Activated naive CD4-positive, alpha-beta T cell treated with anti-CD3 and anti-CD28 coated beads, Interleukin-2, amount 10 ng/mL, durations not matched to agents 7 days and 5 days (primary cell): Measurements from ENCODE around the gene HCFC2.

Experiments used
- CTCF ChIA-PET: fragments of 350-600 bp; sonication (Branson Sonifier 250); formaldehyde crosslinking; loops from one replicate; lab custom pipeline; 2021; ENCODE audit warnings: antibody characterized with exemption; lab: Charles Lee
- DNase-seq: peaks from one replicate; pipeline ENCODE4 v3.0.0-alpha.2; 2020
- H3K27ac Mint-ChIP-seq: one replicate; pipeline ENCODE4 v1.8.0; 2021; ENCODE audit warnings: mild to moderate bottlenecking, moderate library complexity, mixed read lengths
- H3K27me3 Mint-ChIP-seq: one replicate; pipeline ENCODE4 v1.8.0; 2021; ENCODE audit warnings: mild to moderate bottlenecking, mixed read lengths
- H3K36me3 Mint-ChIP-seq: one replicate; pipeline ENCODE4 v1.8.0; 2021; ENCODE audit warnings: mixed read lengths
- H3K4me1 Mint-ChIP-seq: one replicate; pipeline ENCODE4 v1.8.0; 2021; ENCODE audit warnings: mixed read lengths
- H3K4me3 Mint-ChIP-seq: one replicate; pipeline ENCODE4 v1.8.0; 2021; ENCODE audit warnings: mild to moderate bottlenecking, moderate library complexity, mixed read lengths
- H3K9me3 Mint-ChIP-seq: one replicate; pipeline ENCODE4 v1.8.0; 2021; ENCODE audit warnings: mixed read lengths

HCFC2 gene

DNA sequence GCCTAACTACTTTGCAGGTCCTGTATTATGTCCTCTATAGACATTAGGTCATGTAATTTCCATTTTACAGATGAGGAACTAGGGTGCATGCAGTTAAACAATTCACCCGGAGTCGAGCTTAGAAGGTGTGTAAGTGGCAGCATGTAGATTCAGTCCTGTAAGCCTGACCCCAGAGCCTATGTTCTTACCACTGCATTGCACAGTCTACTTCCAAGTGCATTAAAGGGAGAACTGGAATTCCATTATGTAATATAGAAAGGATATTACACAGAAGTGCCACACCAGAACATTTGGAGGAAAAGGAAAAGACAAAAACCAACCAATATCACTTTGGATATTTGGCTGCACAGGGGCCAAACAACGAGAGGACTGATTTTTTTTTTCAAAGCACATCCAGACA is 15.5 kb upstream of the HCFC2 start:
- peaks cover 8% of the 10 kb centered on the region for H3K4me1 Mint-ChIP-seq
- CTCF ChIA-PET, result no interaction called here
- no peaks in the 10 kb centered on the region for H3K9me3 Mint-ChIP-seq
- no peak overlapping the region for H3K27ac Mint-ChIP-seq
- no peak overlapping the region for H3K4me3 Mint-ChIP-seq
- DNase-seq, result no peak
- peaks cover 60% of the 10 kb centered on the region for H3K27me3 Mint-ChIP-seq
- H3K36me3 Mint-ChIP-seq, result no peaks in the 10 kb centered on the region

DNA sequence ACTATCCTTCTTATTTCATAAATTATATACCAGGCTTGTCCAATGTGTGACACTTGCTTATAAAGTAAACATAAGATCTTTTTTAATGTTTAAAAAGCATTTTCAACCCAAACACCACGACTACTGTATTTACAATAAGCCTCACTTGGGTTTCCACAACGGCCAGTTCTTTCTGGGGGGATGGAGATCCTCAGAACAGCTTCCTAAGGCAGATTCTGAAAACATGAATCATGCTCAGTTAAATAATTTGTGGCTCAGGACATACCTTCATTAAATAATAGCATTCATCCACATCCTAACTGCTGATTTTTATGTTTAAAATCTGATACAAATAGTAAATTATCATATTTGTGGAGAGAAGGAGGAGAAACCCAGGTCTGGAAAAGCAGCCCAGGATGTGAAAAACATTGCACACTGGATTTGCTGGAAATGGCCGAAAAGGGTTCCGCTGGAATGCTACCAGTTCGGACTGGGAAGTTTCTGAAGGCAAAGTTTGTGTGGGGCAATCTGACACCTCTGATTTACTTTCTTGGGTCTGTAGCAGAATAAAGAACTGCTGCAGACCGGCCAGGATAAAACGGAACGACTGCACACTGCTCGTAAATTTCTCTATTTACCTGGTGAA is 14.9 kb upstream of the HCFC2 start:
- Mint-ChIP-seq H3K9me3 (no peaks in the 10 kb centered on the region), H3K4me3 (no peak overlapping the region), H3K4me1 (peaks cover 8% of the 10 kb centered on the region), H3K36me3 (no peaks in the 10 kb centered on the region), H3K27ac (no peak overlapping the region), H3K27me3 (peaks cover 55% of the 10 kb centered on the region)
- CTCF ChIA-PET, result no interaction called here
- no peak for DNase-seq

DNA sequence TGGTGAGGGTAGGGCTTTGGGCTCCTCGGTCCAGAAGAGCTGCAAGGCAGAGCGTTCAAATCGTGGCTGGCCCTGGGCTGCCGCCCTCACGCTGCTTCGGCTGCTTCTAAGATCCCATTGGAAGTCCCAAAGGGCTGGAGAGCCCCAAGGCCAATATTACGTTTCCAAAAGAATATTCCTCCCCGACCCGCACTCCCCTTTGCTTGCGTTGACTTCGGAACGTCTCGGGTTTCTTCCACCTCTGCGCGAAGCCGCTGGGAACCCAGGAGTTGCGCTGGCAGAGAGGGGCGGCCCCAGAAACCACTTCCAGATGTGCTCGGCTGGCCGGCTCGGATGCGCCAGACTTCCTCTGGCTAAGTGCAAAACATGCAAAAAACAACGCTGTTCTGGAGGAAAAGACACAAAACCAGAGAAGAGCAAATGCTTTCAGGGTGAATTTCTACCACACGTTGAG is 14.4 kb upstream of the HCFC2 start, which contains the start of gene GLT8D2:
Gene GLT8D2, minus strand, starts transcription at position 285 of the 454 bp plus-strand sequence. CDS start 30,539 bp downstream, outside the sequence.
- Mint-ChIP-seq H3K27me3 (peaks cover 60% of the 10 kb centered on the region), H3K9me3 (no peaks in the 10 kb centered on the region), H3K4me1 (peaks cover 8% of the 10 kb centered on the region), H3K4me3 (no peak within 1 kb of the TSS), H3K27ac (no peak within 1 kb of the TSS), H3K36me3 (no peaks in the 10 kb centered on the region)
- peak; percentile 26 for DNase-seq
- CTCF ChIA-PET, result no interaction called here

DNA sequence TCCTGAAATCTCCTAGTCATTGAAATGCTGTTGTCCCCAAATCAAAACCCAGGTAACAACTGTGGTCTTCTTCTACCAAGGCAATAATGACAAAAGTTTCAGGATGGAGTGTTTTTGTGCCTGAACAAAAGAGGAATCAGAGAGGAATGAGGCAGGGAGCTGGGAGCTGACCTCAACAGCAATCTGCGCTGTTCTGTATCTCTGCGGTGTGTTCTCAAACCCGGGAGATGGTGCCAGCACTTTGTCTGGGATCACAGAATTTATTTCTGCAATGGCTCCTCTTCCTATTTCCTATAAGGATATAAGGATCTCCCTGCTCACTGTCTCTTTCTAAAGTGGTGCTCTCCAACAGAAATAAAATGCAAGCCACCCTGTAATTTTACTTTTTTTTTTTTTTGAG is 13.9 kb upstream of the HCFC2 start:
- Mint-ChIP-seq H3K4me1 (peaks cover 8% of the 10 kb centered on the region), H3K27me3 (peaks cover 57% of the 10 kb centered on the region), H3K27ac (no peak overlapping the region), H3K4me3 (no peak overlapping the region), H3K9me3 (no peaks in the 10 kb centered on the region), H3K36me3 (no peaks in the 10 kb centered on the region)
- DNase-seq, result no peak
- CTCF ChIA-PET, result no interaction called here

DNA sequence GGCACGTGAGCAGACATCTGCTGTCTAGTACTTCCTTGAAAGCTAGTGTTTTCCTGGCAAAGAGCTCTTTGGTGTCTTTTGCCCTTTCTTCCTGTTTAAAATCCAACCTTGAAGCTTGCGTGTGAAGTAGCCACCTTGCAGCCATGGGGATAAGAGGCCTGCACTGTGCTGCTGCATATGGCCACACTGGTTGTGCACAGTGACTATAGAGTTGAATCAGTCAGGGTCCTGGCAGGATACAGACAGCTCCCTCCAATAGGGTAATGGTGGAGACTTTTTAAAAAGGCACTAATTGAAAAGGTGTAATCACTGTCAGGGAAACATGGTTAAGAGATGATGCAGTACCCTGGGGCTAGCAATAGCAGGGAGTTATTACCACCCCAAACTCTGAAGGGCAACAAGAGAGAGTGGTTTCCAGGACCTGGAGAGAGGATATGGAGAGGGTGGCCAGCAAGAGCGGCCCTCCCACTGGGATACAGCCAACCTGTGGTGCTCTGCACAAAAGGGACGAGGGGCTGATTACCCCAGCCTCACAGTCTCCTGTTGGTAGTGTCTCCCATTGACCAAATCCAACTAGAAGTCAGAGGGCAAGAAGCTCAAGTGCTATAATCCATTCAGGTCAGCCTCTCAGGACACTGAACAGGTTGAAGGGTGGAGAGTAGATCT is 9.5 kb upstream of the HCFC2 start:
- no peaks in the 10 kb centered on the region for H3K36me3 Mint-ChIP-seq
- H3K27me3 Mint-ChIP-seq, result peaks cover 57% of the 10 kb centered on the region
- no peak overlapping the region for H3K27ac Mint-ChIP-seq
- no peak overlapping the region for H3K4me3 Mint-ChIP-seq
- CTCF ChIA-PET, result no interaction called here
- peaks cover 6% of the 10 kb centered on the region for H3K4me1 Mint-ChIP-seq
- no peak for DNase-seq
- H3K9me3 Mint-ChIP-seq, result no peaks in the 10 kb centered on the region

DNA sequence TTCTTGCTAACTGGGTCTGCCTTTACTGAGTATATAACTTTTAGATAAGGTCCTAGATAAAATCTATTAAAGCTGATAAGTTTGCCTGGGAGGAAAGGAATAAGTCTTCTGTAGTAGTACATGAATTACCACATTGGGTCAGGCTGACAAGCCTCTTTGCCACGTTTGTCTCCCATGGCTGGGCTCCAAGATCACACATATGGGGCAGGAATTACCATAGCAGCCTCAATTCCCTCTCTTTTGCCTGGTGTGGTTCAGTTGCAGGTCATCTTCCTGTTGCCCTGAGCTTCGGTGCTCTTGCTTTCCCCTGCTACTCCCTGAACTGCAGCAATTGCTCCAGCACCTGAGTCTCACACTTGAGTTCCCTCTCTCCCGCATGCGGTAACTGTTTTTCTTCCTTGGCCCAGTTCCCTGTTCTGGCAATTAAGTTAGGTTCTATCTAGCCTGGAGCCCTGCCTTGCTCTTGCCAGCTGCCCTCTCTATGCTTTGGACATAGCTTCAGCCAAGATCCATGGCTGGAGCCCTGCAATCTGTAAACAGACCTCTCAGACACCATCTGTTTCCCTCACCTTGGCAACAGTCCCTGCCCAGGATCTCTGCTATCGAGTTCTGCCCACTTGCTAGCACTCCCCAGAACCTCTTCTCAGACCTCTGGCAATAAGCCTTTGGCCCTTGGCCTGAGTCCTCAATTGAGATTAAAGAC is 8.5 kb upstream of the HCFC2 start:
- Mint-ChIP-seq H3K9me3 (no peaks in the 10 kb centered on the region), H3K27me3 (peaks cover 56% of the 10 kb centered on the region), H3K27ac (no peak overlapping the region), H3K36me3 (no peaks in the 10 kb centered on the region), H3K4me1 (no peaks in the 10 kb centered on the region), H3K4me3 (no peak overlapping the region)
- CTCF ChIA-PET, result interaction anchor here (4.2 kb wide), 1 partner anchor 54 kb away, joined by 92 read pairs; no protein-coding TSS in a partner anchor
- no peak for DNase-seq

DNA sequence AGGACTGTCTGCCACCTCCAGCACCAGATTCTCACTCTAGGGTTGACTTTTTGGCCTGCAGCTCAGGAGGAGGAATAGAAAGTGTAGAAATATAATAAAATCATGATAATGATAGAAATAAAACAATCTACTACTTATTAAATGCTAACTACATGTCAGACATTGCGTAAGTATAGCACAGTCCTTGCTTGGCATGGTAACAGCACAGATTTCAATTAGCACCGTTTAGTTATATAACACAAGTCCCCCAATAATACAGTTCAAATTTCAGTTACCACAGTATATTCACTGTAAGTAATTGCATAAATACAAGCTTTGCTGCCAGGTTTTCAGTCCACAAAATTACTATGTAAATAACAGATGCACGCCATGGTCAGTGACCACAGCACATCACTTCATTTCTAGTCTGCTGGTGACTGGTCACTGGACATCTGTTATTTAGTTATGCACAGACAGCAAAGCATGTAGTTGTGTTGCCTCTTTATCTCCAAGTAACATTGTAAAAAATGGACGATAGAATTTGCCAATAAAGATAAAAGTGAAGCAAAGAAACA is 7.8 kb upstream of the HCFC2 start:
- Mint-ChIP-seq H3K4me3 (no peak overlapping the region), H3K9me3 (no peaks in the 10 kb centered on the region), H3K27me3 (peaks cover 57% of the 10 kb centered on the region), H3K36me3 (no peaks in the 10 kb centered on the region), H3K27ac (no peak overlapping the region), H3K4me1 (no peaks in the 10 kb centered on the region)
- CTCF ChIA-PET, result interaction anchor here (1.1 to 4.2 kb wide), 2 partner anchors 53 to 173 kb away, joined by 3 to 92 read pairs; no protein-coding TSS in a partner anchor
- no peak for DNase-seq

DNA sequence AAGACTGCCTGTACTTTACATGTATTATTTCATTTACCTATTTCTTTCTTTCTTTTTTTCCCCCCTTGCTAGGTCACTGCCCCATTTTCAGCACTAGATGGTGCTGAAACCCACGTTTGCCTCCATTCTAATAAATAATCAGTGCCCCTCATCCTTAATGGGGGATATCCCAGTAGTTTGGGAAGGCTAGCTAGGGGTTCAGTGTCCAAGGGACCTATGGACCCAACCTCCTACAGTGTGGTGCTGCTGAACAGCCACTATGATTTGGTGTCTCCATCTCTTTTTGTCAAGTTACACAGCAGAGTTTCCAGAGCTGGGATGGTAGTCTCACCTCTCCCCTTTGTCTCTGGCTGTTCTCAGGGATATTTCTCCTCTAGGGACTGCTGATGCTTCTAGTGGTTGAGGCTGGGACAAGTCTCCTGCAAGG is 6.5 kb upstream of the HCFC2 start:
- Mint-ChIP-seq H3K27ac (no peak overlapping the region), H3K4me1 (no peaks in the 10 kb centered on the region), H3K9me3 (no peaks in the 10 kb centered on the region), H3K4me3 (no peak overlapping the region), H3K27me3 (peaks cover 57% of the 10 kb centered on the region), H3K36me3 (no peaks in the 10 kb centered on the region)
- peak; percentile 24 for DNase-seq
- CTCF ChIA-PET, result interaction anchor here (0.7 to 4.2 kb wide), 8 partner anchors 12 to 152 kb away, joined by 3 to 92 read pairs (median 4); no protein-coding TSS in a partner anchor

DNA sequence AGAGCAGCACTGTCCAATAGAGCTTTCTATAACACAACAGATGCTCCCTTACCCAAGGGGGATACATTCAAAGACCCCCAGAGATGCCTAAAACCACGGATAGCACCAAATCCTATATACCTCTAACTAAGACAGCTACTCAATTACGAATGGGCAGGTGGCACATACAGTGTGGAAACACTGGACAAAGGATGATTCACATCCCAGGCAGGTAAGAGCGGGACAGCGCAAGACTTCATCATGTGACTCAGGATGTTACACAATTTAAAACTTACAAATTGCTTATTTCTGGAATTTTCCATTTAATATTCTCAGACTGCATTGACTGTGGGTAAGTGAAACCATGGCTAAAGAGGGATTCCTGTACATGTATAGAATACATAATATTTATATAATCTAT is 5.5 kb upstream of the HCFC2 start:
- peaks cover 54% of the 10 kb centered on the region for H3K27me3 Mint-ChIP-seq
- H3K4me3 Mint-ChIP-seq, result no peak overlapping the region
- CTCF ChIA-PET, result interaction anchor here (0.6 to 4.2 kb wide), 9 partner anchors 9 to 151 kb away, joined by 3 to 92 read pairs (median 5); no protein-coding TSS in a partner anchor
- H3K9me3 Mint-ChIP-seq, result no peaks in the 10 kb centered on the region
- no peak for DNase-seq
- H3K36me3 Mint-ChIP-seq, result no peaks in the 10 kb centered on the region
- peaks cover 2% of the 10 kb centered on the region for H3K4me1 Mint-ChIP-seq
- no peak overlapping the region for H3K27ac Mint-ChIP-seq

DNA sequence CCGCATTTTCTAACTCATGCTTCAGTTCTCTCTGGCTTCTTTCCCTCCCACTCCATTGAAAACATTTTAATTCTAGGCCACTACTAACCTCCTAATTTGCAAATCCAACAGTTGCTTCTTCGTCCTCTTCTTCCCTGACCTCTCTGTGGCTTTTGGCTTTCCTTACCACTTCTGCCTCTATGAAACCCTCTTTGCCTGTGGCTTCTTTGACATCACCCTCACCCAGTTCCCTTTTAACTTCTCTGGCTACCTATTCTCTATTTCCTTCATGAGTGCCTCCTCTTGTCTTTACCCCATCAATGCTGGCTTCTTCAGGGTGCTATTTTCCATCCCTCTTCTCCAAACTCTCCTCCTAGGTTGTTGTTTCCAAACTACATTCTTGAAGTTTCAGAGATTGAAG is 4.4 kb upstream of the HCFC2 start:
- Mint-ChIP-seq H3K36me3 (peaks cover 1% of the 10 kb centered on the region), H3K4me3 (no peak overlapping the region)

DNA sequence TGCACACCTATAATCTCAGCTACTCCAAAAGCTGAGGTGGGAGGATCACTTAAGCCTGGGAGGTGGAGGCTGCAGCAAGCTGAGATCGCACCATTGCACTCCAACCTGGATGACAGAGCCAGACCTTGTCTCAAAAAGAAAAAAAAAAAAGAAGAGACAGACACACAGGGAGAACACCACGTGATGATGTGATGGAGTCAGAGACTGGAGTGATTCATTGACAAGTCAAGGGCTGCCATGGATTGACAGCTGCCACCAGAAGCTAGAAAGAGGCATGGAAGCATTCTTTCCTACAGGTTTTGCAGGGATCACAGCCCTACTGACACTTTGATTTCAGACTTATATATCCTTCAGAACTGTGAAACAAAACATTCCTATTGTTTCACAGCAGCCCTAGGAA is 3.5 kb upstream of the HCFC2 start:
- peaks cover 11% of the 10 kb centered on the region for H3K4me1 Mint-ChIP-seq
- CTCF ChIA-PET, result interaction anchor here (1.0 kb wide), 1 partner anchor 48 kb away, joined by 5 read pairs; no protein-coding TSS in a partner anchor
- peaks cover 3% of the 10 kb centered on the region for H3K36me3 Mint-ChIP-seq
- no peak overlapping the region for H3K27ac Mint-ChIP-seq
- H3K9me3 Mint-ChIP-seq, result no peaks in the 10 kb centered on the region
- H3K4me3 Mint-ChIP-seq, result no peak overlapping the region
- H3K27me3 Mint-ChIP-seq, result peaks cover 44% of the 10 kb centered on the region
- no peak for DNase-seq

More for the DNA sequence above, 4.4 kb upstream of the HCFC2 start:
- no peak overlapping the region for H3K27ac Mint-ChIP-seq
- no peaks in the 10 kb centered on the region for H3K9me3 Mint-ChIP-seq
- peaks cover 3% of the 10 kb centered on the region for H3K4me1 Mint-ChIP-seq
- peaks cover 48% of the 10 kb centered on the region for H3K27me3 Mint-ChIP-seq
- CTCF ChIA-PET, result interaction anchor here (1.0 to 4.2 kb wide), 3 partner anchors 49 to 93 kb away, joined by 5 to 92 read pairs (median 6); no protein-coding TSS in a partner anchor
- DNase-seq, result no peak

DNA sequence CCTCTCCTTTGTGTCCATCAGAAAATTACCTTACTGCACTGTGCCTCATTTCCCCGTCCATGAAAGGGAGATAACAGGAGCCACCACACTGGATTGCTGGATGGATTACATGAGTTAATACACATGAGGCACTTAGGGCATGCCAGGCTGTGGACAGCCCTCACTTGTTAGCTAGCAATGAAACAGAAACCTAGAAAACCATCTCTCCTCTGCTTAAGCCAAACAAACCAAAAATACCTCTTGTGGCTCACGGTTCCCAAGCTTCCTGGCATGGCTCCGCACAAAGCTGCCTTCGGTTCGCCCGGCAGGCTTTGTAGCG is 660 bp upstream of the HCFC2 start:
- DNase-seq, result no peak
- H3K4me1 Mint-ChIP-seq, result peaks cover 21% of the 10 kb centered on the region
- CTCF ChIA-PET, result interaction anchor here (0.8 to 3.6 kb wide), 2 partner anchors 45 to 186 kb away, joined by 4 to 25 read pairs; no protein-coding TSS in a partner anchor

DNA sequence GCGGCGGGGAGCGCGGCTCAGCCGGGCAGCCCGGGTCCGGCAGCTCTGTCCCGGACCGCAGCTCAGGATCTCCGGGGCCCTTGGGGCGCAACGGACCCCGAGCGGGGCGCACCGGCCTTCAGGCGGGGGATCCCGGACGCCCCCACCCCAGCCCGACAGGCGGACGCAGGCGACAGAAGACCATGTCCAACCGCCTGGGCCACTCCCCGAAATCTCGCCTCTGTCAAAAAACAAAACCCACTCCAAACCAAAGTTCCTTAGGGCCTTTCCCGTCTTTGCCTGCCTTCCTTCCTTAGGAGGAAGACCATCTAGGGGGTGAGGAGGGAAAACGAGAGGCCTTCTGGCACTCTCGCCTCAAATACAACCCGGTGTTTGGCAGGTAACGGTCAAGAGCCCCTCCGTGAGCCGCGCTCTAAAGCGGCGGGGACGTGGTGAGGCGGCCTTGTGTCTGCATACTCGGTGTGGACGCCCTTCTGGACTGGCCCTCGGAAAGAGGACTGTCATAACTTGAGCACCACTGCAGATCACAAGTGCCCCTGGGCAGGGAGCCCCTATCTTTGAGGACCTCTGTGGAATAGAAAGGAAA is 604 bp downstream of the HCFC2 start:
- Mint-ChIP-seq H3K27me3 (peaks cover 24% of the 10 kb centered on the region), H3K36me3 (peaks cover 14% of the 10 kb centered on the region), H3K9me3 (no peaks in the 10 kb centered on the region), H3K4me1 (peaks cover 21% of the 10 kb centered on the region), H3K27ac (peak overlapping the region; percentile 85), H3K4me3 (peak overlapping the region; percentile 91)
- CTCF ChIA-PET, result interaction anchor here (3.6 kb wide), 1 partner anchor 44 kb away, joined by 25 read pairs; no protein-coding TSS in a partner anchor
- DNase-seq, result peak; percentile 27

More for the DNA sequence above, 660 bp upstream of the HCFC2 start:
- peaks cover 11% of the 10 kb centered on the region for H3K36me3 Mint-ChIP-seq
- H3K27ac Mint-ChIP-seq, result no peak overlapping the region
- H3K4me3 Mint-ChIP-seq, result peak overlapping the region; percentile 91
- H3K9me3 Mint-ChIP-seq, result no peaks in the 10 kb centered on the region
- H3K27me3 Mint-ChIP-seq, result peaks cover 33% of the 10 kb centered on the region
